ENCODE measurements around the gene BRPF3.

Gene BRPF3

GRCh38 chr6:36276581-36277536, 80.3 kb downstream of the BRPF3 start:
- Histone ChIP-seq H3K79me2 (ENCODE audit: insufficient read depth, low read length) (no peaks in the 10 kb centered on the region), H3K27ac (ENCODE audit: low read depth, low read length, poor library complexity, severe bottlenecking) (no peak overlapping the region), H3K9me3 (ENCODE audit: low read length) (no peaks in the 10 kb centered on the region), H3K36me3 (ENCODE audit: insufficient read depth, low read length) (no peaks in the 10 kb centered on the region), H3F3A (ENCODE audit: insufficient read depth, low read length) (no peaks in the 10 kb centered on the region), H3K4me3 (ENCODE audit: low read depth, low read length, poor library complexity, severe bottlenecking) (no peak overlapping the region), H3K27me3 (ENCODE audit: insufficient read depth, low read length) (no peaks in the 10 kb centered on the region), H3K9me2 (ENCODE audit: low read depth, low read length) (no peaks in the 10 kb centered on the region), H3K4me2 (ENCODE audit: low read length) (no peak overlapping the region), H4K20me1 (ENCODE audit: insufficient read depth, low read length) (no peaks in the 10 kb centered on the region), H3K9ac (ENCODE audit: low read length) (no peak overlapping the region), H2AFZ (ENCODE audit: low read length) (no peak overlapping the region), H3K4me1 (ENCODE audit: insufficient read depth, low read length, severe bottlenecking) (no peaks in the 10 kb centered on the region)
- TF ChIP-seq CTCF (IDR thresholded peaks at IDR 0.05; ENCODE audit: low read length) (no peak), EZH2 (IDR thresholded peaks at IDR 0.05; ENCODE audit: borderline replicate concordance, low read length) (no peak)

- no peaks in the 10 kb centered on the region for H3F3A ChIP-seq (ENCODE audit: insufficient read depth, low read length)
- no peak overlapping the region for H3K4me3 ChIP-seq (ENCODE audit: low read depth, low read length, poor library complexity, severe bottlenecking)
- H3K4me1 ChIP-seq (ENCODE audit: insufficient read depth, low read length, severe bottlenecking), result no peaks in the 10 kb centered on the region
- no peak overlapping the region for H2AFZ ChIP-seq (ENCODE audit: low read length)
- no peak overlapping the region for H3K4me2 ChIP-seq (ENCODE audit: low read length)
- no peaks in the 10 kb centered on the region for H3K79me2 ChIP-seq (ENCODE audit: insufficient read depth, low read length)
- no peaks in the 10 kb centered on the region for H3K9me2 ChIP-seq (ENCODE audit: low read depth, low read length)
- no peaks in the 10 kb centered on the region for H3K27me3 ChIP-seq (ENCODE audit: insufficient read depth, low read length)
- no peak overlapping the region for H3K27ac ChIP-seq (ENCODE audit: low read depth, low read length, poor library complexity, severe bottlenecking)
- TF ChIP-seq CTCF (IDR thresholded peaks at IDR 0.05; ENCODE audit: low read length) (no peak), EZH2 (IDR thresholded peaks at IDR 0.05; ENCODE audit: borderline replicate concordance, low read length) (no peak)
- H3K9ac ChIP-seq (ENCODE audit: low read length), result no peak overlapping the region
- H3K9me3 ChIP-seq (ENCODE audit: low read length), result no peaks in the 10 kb centered on the region
- H3K36me3 ChIP-seq (ENCODE audit: insufficient read depth, low read length), result no peaks in the 10 kb centered on the region
- H4K20me1 ChIP-seq (ENCODE audit: insufficient read depth, low read length), result no peaks in the 10 kb centered on the region
These were observed 81.5 kb downstream of the BRPF3 start for GRCh38 chr6:36277946-36278470.

GRCh38 chr6:36280467-36280866, 83.9 kb downstream of the BRPF3 start:
- peaks cover 7% of the 10 kb centered on the region; the same call in 1 of the 2 replicates for H3K27me3 ChIP-seq (ENCODE audit: insufficient read depth, low read length)
- H3K36me3 ChIP-seq (ENCODE audit: insufficient read depth, low read length), result no peaks in the 10 kb centered on the region
- H3K4me2 ChIP-seq (ENCODE audit: low read length), result no peak overlapping the region
- H4K20me1 ChIP-seq (ENCODE audit: insufficient read depth, low read length), result no peaks in the 10 kb centered on the region
- no peaks in the 10 kb centered on the region for H3K9me3 ChIP-seq (ENCODE audit: low read length)
- TF ChIP-seq CTCF (IDR thresholded peaks at IDR 0.05; ENCODE audit: low read length) (no peak), EZH2 (IDR thresholded peaks at IDR 0.05; ENCODE audit: borderline replicate concordance, low read length) (no peak)
- H3K4me3 ChIP-seq (ENCODE audit: low read depth, low read length, poor library complexity, severe bottlenecking), result no peak overlapping the region
- no peak overlapping the region for H2AFZ ChIP-seq (ENCODE audit: low read length)
- no peaks in the 10 kb centered on the region for H3K4me1 ChIP-seq (ENCODE audit: insufficient read depth, low read length, severe bottlenecking)
- H3K27ac ChIP-seq (ENCODE audit: low read depth, low read length, poor library complexity, severe bottlenecking), result no peak overlapping the region
- no peaks in the 10 kb centered on the region for H3K79me2 ChIP-seq (ENCODE audit: insufficient read depth, low read length)
- H3K9ac ChIP-seq (ENCODE audit: low read length), result no peak overlapping the region
- no peaks in the 10 kb centered on the region for H3F3A ChIP-seq (ENCODE audit: insufficient read depth, low read length)
- no peaks in the 10 kb centered on the region for H3K9me2 ChIP-seq (ENCODE audit: low read depth, low read length)
